Measurements from ENCODE around the gene PRKCZ. TPM values are rescaled to one million over a fixed set of nuclear protein-coding genes. Genes with fewer than 3 reads are reported as not detected.

The PRKCZ gene
- total RNA-seq, 2 experiments from 2014 or later, result 8.0 to 10.0 TPM

- Histone ChIP-seq H3K9me3 (ENCODE audit: low read length) (peaks cover 11% of the 10 kb centered on the region; the same call in 1 of the 2 replicates), H2AFZ (ENCODE audit: low read length) (no peak overlapping the region), H3K9me2 (ENCODE audit: insufficient read depth, low read length) (no peaks in the 10 kb centered on the region), H3K79me2 (ENCODE audit: insufficient read depth, low read depth, low read length) (no peaks in the 10 kb centered on the region), H4K20me1 (ENCODE audit: insufficient read depth, low read length) (no peaks in the 10 kb centered on the region), H3K4me2 (ENCODE audit: low read length) (no peak overlapping the region), H3K4me1 (ENCODE audit: insufficient read depth, low read length, poor library complexity, severe bottlenecking) (no peaks in the 10 kb centered on the region), H3K36me3 (ENCODE audit: insufficient read depth, low read length) (no peaks in the 10 kb centered on the region), H3K4me3 (ENCODE audit: low read depth, low read length, poor library complexity, severe bottlenecking) (no peak overlapping the region), H3K27ac (ENCODE audit: low read depth, low read length, poor library complexity, severe bottlenecking) (no peak overlapping the region)
- TF ChIP-seq EZH2phosphoT487 (IDR thresholded peaks at IDR 0.05; ENCODE audit: borderline replicate concordance, low read depth, low read length) (no peak), CTCF (conservative IDR thresholded peaks at IDR 0.05; ENCODE audit: low read length) (no peak)
- DNase-seq (ENCODE audit: low spot score), result no peak
- ChIA-PET POLR2A (no interaction called here), CTCF (ENCODE audit: unreplicated experiment) (no interaction called here)
- intact Hi-C loops (cut with micrococcal nuclease; ENCODE audit: unreplicated experiment), result no loop called here
- no TSS peak for BruUV-seq (replicated peaks)
Measured at GRCh38 chr1:2081326-2081885, 31.2 kb downstream of the PRKCZ start.

- Histone ChIP-seq H3K9me2 (ENCODE audit: insufficient read depth, low read length) (no peaks in the 10 kb centered on the region), H3K4me1 (ENCODE audit: insufficient read depth, low read length, poor library complexity, severe bottlenecking) (no peaks in the 10 kb centered on the region), H3K27ac (ENCODE audit: low read depth, low read length, poor library complexity, severe bottlenecking) (no peak overlapping the region), H3K79me2 (ENCODE audit: insufficient read depth, low read depth, low read length) (no peaks in the 10 kb centered on the region), H3K36me3 (ENCODE audit: insufficient read depth, low read length) (no peaks in the 10 kb centered on the region), H3K4me2 (ENCODE audit: low read length) (no peak overlapping the region), H2AFZ (ENCODE audit: low read length) (no peak overlapping the region), H3K9me3 (ENCODE audit: low read length) (peaks cover 11% of the 10 kb centered on the region; the same call in 1 of the 2 replicates), H3K4me3 (ENCODE audit: low read depth, low read length, poor library complexity, severe bottlenecking) (no peak overlapping the region), H4K20me1 (ENCODE audit: insufficient read depth, low read length) (no peaks in the 10 kb centered on the region)
- TF ChIP-seq EZH2phosphoT487 (IDR thresholded peaks at IDR 0.05; ENCODE audit: borderline replicate concordance, low read depth, low read length) (no peak), CTCF (conservative IDR thresholded peaks at IDR 0.05; ENCODE audit: low read length) (no peak)
- no peak for DNase-seq (ENCODE audit: low spot score)
- ChIA-PET POLR2A (no interaction called here), CTCF (ENCODE audit: unreplicated experiment) (no interaction called here)
- no TSS peak for BruUV-seq (replicated peaks)
- intact Hi-C loops (cut with micrococcal nuclease; ENCODE audit: unreplicated experiment), result no loop called here
Measured at GRCh38 chr1:2082064-2082463, 31.9 kb downstream of the PRKCZ start.

GRCh38 chr1:2083666-2084065, 33.5 kb downstream of the PRKCZ start:
- no peak overlapping the region for H3K4me3 ChIP-seq (ENCODE audit: low read depth, low read length, poor library complexity, severe bottlenecking)
- DNase-seq (ENCODE audit: low spot score), result no peak
- H3K4me1 ChIP-seq (ENCODE audit: insufficient read depth, low read length, poor library complexity, severe bottlenecking), result no peaks in the 10 kb centered on the region
- H3K79me2 ChIP-seq (ENCODE audit: insufficient read depth, low read depth, low read length), result no peaks in the 10 kb centered on the region
- H3K36me3 ChIP-seq (ENCODE audit: insufficient read depth, low read length), result no peaks in the 10 kb centered on the region
- H3K27ac ChIP-seq (ENCODE audit: low read depth, low read length, poor library complexity, severe bottlenecking), result no peak overlapping the region
- H2AFZ ChIP-seq (ENCODE audit: low read length), result no peak overlapping the region
- no TSS peak for BruUV-seq (replicated peaks)
- CTCF ChIA-PET (ENCODE audit: unreplicated experiment), result no interaction called here
- TF ChIP-seq CTCF (conservative IDR thresholded peaks at IDR 0.05; ENCODE audit: low read length) (no peak), EZH2phosphoT487 (IDR thresholded peaks at IDR 0.05; ENCODE audit: borderline replicate concordance, low read depth, low read length) (no peak)
- intact Hi-C loops (cut with micrococcal nuclease; ENCODE audit: unreplicated experiment), result no loop called here
- no peak overlapping the region for H3K4me2 ChIP-seq (ENCODE audit: low read length)
- H3K9me3 ChIP-seq (ENCODE audit: low read length), result no peaks in the 10 kb centered on the region
- no peaks in the 10 kb centered on the region for H3K9me2 ChIP-seq (ENCODE audit: insufficient read depth, low read length)
- no peaks in the 10 kb centered on the region for H4K20me1 ChIP-seq (ENCODE audit: insufficient read depth, low read length)
- POLR2A ChIA-PET, result no interaction called here
